ENCODE results near the gene CABP1. TPM values are rescaled to one million over a fixed set of nuclear protein-coding genes. Genes with fewer than 3 reads are reported as not detected.
"Not testable (repeated sequence)": the region's sequence is repeated elsewhere in the genome, so short reads cannot be mapped to it uniquely, and the experiment has no call there.

The CABP1 gene
- total RNA-seq, 1 donor from 2014 or later = not detected

- no peak for TF ChIP-seq CTCF (IDR thresholded peaks at IDR 0.05; ENCODE audit: insufficient read depth, low read length, severe bottlenecking)
- FAIRE-seq (no peak), DNase-seq (ENCODE audit: low read depth) (peak; percentile 64)
- no peaks in the 10 kb centered on the region for H3K36me3 ChIP-seq (ENCODE audit: control insufficient read depth, insufficient read depth, low read length)
- H3K4me3 ChIP-seq (ENCODE audit: low read depth, low read length) = no peak overlapping the region
- peaks cover 2% of the 10 kb centered on the region for H3K27me3 ChIP-seq (ENCODE audit: control insufficient read depth, insufficient read depth, low read length)
Observed at GRCh38 chr12:120598674-120599463, 41.6 kb upstream of the CABP1 start.

GRCh38 chr12:120599672-120600552 is 40.5 kb upstream of the CABP1 start:
- Histone ChIP-seq H3K4me3 (ENCODE audit: low read depth, low read length) (no peak overlapping the region), H3K27me3 (ENCODE audit: control insufficient read depth, insufficient read depth, low read length) (peaks cover 2% of the 10 kb centered on the region), H3K36me3 (ENCODE audit: control insufficient read depth, insufficient read depth, low read length) (no peaks in the 10 kb centered on the region)
- TF ChIP-seq CTCF (IDR thresholded peaks at IDR 0.05; ENCODE audit: insufficient read depth, low read length, severe bottlenecking) = no peak
- DNase-seq (ENCODE audit: low read depth) (no peak), FAIRE-seq (no peak)

- not testable (repeated sequence) for H3K36me3 ChIP-seq (ENCODE audit: control insufficient read depth, insufficient read depth, low read length); H3K27me3 ChIP-seq (ENCODE audit: control insufficient read depth, insufficient read depth, low read length); FAIRE-seq; H3K4me3 ChIP-seq (ENCODE audit: low read depth, low read length)
- DNase-seq (ENCODE audit: low read depth) = peak; percentile 44
Observed at GRCh38 chr12:120602416-120602815, 38.0 kb upstream of the CABP1 start.

GRCh38 chr12:120610560-120610959 is 29.9 kb upstream of the CABP1 start:
- DNase-seq (ENCODE audit: low read depth) = no peak

GRCh38 chr12:120611534-120611933 is 28.9 kb upstream of the CABP1 start:
- not testable (repeated sequence) for H3K4me3 ChIP-seq (ENCODE audit: low read depth, low read length); H3K36me3 ChIP-seq (ENCODE audit: control insufficient read depth, insufficient read depth, low read length); FAIRE-seq; DNase-seq (ENCODE audit: low read depth); H3K27me3 ChIP-seq (ENCODE audit: control insufficient read depth, insufficient read depth, low read length)

More at GRCh38 chr12:120610560-120610959, 29.9 kb upstream of the CABP1 start:
- no peaks in the 10 kb centered on the region for H3K36me3 ChIP-seq (ENCODE audit: control insufficient read depth, insufficient read depth, low read length)
- no peak for TF ChIP-seq CTCF (IDR thresholded peaks at IDR 0.05; ENCODE audit: insufficient read depth, low read length, severe bottlenecking)
- H3K4me3 ChIP-seq (ENCODE audit: low read depth, low read length) = no peak overlapping the region
- peak; percentile 62 for FAIRE-seq
- H3K27me3 ChIP-seq (ENCODE audit: control insufficient read depth, insufficient read depth, low read length) = no peaks in the 10 kb centered on the region

GRCh38 chr12:120614848-120615247 is 25.6 kb upstream of the CABP1 start:
- Histone ChIP-seq H3K27me3 (ENCODE audit: control insufficient read depth, insufficient read depth, low read length) (no peaks in the 10 kb centered on the region), H3K36me3 (ENCODE audit: control insufficient read depth, insufficient read depth, low read length) (no peaks in the 10 kb centered on the region), H3K4me3 (ENCODE audit: low read depth, low read length) (no peak overlapping the region)
- DNase-seq (ENCODE audit: low read depth) (peak; percentile 5), FAIRE-seq (no peak)
- no peak for TF ChIP-seq CTCF (IDR thresholded peaks at IDR 0.05; ENCODE audit: insufficient read depth, low read length, severe bottlenecking)

GRCh38 chr12:120617193-120617592 is 23.2 kb upstream of the CABP1 start:
- H3K4me3 ChIP-seq (ENCODE audit: low read depth, low read length); DNase-seq (ENCODE audit: low read depth); H3K27me3 ChIP-seq (ENCODE audit: control insufficient read depth, insufficient read depth, low read length); H3K36me3 ChIP-seq (ENCODE audit: control insufficient read depth, insufficient read depth, low read length); FAIRE-seq: not testable (repeated sequence)

- FAIRE-seq; H3K27me3 ChIP-seq (ENCODE audit: control insufficient read depth, insufficient read depth, low read length): not testable (repeated sequence)
Observed at GRCh38 chr12:120617767-120618166, 22.7 kb upstream of the CABP1 start.

More at GRCh38 chr12:120617767-120618166, 22.7 kb upstream of the CABP1 start:
- DNase-seq (ENCODE audit: low read depth); H3K4me3 ChIP-seq (ENCODE audit: low read depth, low read length); H3K36me3 ChIP-seq (ENCODE audit: control insufficient read depth, insufficient read depth, low read length): not testable (repeated sequence)
